A673 (cell line): ENCODE measurements around the gene STX1B. TPM values are rescaled to one million over a fixed set of nuclear protein-coding genes. Genes with fewer than 3 reads are reported as not detected.

Source experiments
- BruUV-seq: library from RNA; stranded (reverse); fragments of 400-500 nt; replicated peaks from 2 replicates; lab custom pipeline; 2021; lab: Mats Ljungman, UMichigan
- CTCF ChIA-PET: fragments of 300-600 bp; sonication (Branson Sonifier 250); formaldehyde crosslinking; loops from one replicate; lab custom pipeline; 2022; ENCODE audit warnings: antibody characterized with exemption; lab: Charles Lee
- POLR2A ChIA-PET: fragments of 300-600 bp; sonication (Branson Sonifier 250); formaldehyde crosslinking; loops from one replicate; lab custom pipeline; 2022; ENCODE audit warnings: antibody characterized with exemption; ENCODE audit not compliant: low non-redundant PET; lab: Charles Lee
- DNase-seq: peaks from one replicate; pipeline ENCODE4 v3.0.0-alpha.2; 2015; ENCODE audit warnings: low spot score
- H3K27ac ChIP-seq: fragments of 200-600 bp; sonication (generic); 2 replicates; pipeline ENCODE4 v1.5.1; 2016; ENCODE audit warnings: mixed run types, low read depth, mild to moderate bottlenecking, mixed read lengths, antibody characterized with exemption, low read length; ENCODE audit not compliant: poor library complexity, severe bottlenecking
- H3K27me3 ChIP-seq: fragments of 200-600 bp; sonication (generic); replicated peaks from 2 replicates; pipeline ENCODE4 v1.6.1; 2017; ENCODE audit warnings: mixed run types, low read depth, mild to moderate bottlenecking, mixed read lengths, antibody characterized with exemption, low read length; ENCODE audit not compliant: insufficient read depth, poor library complexity
- H3K36me3 ChIP-seq: fragments of 200-600 bp; sonication (generic); 2 replicates; pipeline ENCODE4 v1.6.1; 2016; ENCODE audit warnings: mixed run types, mild to moderate bottlenecking, mixed read lengths, antibody characterized with exemption, low read length; ENCODE audit not compliant: insufficient read depth, poor library complexity, severe bottlenecking
- H3K4me1 ChIP-seq: fragments of 200-600 bp; sonication (generic); 2 replicates; pipeline ENCODE4 v1.6.1; 2017; ENCODE audit warnings: mixed run types, mild to moderate bottlenecking, mixed read lengths, antibody characterized with exemption, low read length; ENCODE audit not compliant: insufficient read depth, poor library complexity, severe bottlenecking
- H3K4me3 ChIP-seq: fragments of 200-600 bp; sonication (generic); 2 replicates; pipeline ENCODE4 v1.5.1; 2016; ENCODE audit warnings: low read depth, mixed run types, mild to moderate bottlenecking, mixed read lengths, low read length; ENCODE audit not compliant: poor library complexity, severe bottlenecking
- H3K9me3 ChIP-seq: fragments of 200-600 bp; sonication (generic); 2 replicates; pipeline ENCODE4 v1.6.1; 2016; ENCODE audit warnings: mixed run types, low read depth, mild to moderate bottlenecking, mixed read lengths, antibody characterized with exemption, low read length; ENCODE audit not compliant: poor library complexity, severe bottlenecking
- EZH2 ChIP-seq: fragments of 200-600 bp; sonication (generic); IDR thresholded peaks from 2 replicates; pipeline ENCODE4 v1.6.1; 2017; ENCODE audit warnings: borderline replicate concordance, low read depth, mild to moderate bottlenecking, mixed read lengths, antibody characterized with exemption, low read length; ENCODE audit not compliant: poor library complexity, severe bottlenecking
- intact Hi-C: fragments of 100-400 bp; cut with micrococcal nuclease; formaldehyde crosslinking; loops from one replicate; pipeline ENCODE4 v1.10.0; 2022; ENCODE audit not compliant: unreplicated experiment
- total RNA-seq: library from RNA; stranded (reverse); gene quantifications from 2 replicates; pipeline ENCODE4 v1.2.3, GENCODE V29; 2021
- TF ChIP-seq, protein P1 (sequence below): fragments of 300-800, 200-600 bp; sonication (generic); conservative IDR thresholded peaks from 2 replicates; pipeline ENCODE4 v1.5.1; 2017; ENCODE audit warnings: low read depth, mild to moderate bottlenecking, antibody characterized with exemption, low read length, moderate library complexity, mixed read lengths

The STX1B gene
- total RNA-seq, 1 experiment from 2014 or later: 0.62 TPM

- H3K9me3 ChIP-seq: no peaks in the 10 kb centered on the region
- no peak within 1 kb of the TSS for H3K4me3 ChIP-seq
- POLR2A ChIA-PET: no interaction called here
- intact Hi-C loops: loop anchor here (2.0 to 10.0 kb wide), 3 partner anchors 112 to 880 kb away; partner anchors contain the start of gene ZNF843
- CTCF ChIA-PET: interaction anchor here (0.5 to 1.3 kb wide), 5 partner anchors 12 to 458 kb away, joined by 3 to 16 read pairs (median 4); partner anchors contain the start of gene ZNF843
- H3K27ac ChIP-seq: no peak within 1 kb of the TSS
- H3K36me3 ChIP-seq: peaks cover 8% of the 10 kb centered on the region
- H3K27me3 ChIP-seq: no peaks in the 10 kb centered on the region
- no peaks in the 10 kb centered on the region for H3K4me1 ChIP-seq
- DNase-seq: peak; percentile 85
- TF ChIP-seq EZH2: no peak
- TF ChIP-seq, protein P1, sequence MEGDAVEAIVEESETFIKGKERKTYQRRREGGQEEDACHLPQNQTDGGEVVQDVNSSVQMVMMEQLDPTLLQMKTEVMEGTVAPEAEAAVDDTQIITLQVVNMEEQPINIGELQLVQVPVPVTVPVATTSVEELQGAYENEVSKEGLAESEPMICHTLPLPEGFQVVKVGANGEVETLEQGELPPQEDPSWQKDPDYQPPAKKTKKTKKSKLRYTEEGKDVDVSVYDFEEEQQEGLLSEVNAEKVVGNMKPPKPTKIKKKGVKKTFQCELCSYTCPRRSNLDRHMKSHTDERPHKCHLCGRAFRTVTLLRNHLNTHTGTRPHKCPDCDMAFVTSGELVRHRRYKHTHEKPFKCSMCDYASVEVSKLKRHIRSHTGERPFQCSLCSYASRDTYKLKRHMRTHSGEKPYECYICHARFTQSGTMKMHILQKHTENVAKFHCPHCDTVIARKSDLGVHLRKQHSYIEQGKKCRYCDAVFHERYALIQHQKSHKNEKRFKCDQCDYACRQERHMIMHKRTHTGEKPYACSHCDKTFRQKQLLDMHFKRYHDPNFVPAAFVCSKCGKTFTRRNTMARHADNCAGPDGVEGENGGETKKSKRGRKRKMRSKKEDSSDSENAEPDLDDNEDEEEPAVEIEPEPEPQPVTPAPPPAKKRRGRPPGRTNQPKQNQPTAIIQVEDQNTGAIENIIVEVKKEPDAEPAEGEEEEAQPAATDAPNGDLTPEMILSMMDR: peak; percentile 97
- no TSS peak for BruUV-seq
Measured at GRCh38 chr16:30984669-30985400, 25.6 kb downstream of the STX1B start, which contains the start of gene HSD3B7. HSD3B7 (plus strand) TSS chr16:30985207; CDS start chr16:30985659, 452 bp downstream.

DNA sequence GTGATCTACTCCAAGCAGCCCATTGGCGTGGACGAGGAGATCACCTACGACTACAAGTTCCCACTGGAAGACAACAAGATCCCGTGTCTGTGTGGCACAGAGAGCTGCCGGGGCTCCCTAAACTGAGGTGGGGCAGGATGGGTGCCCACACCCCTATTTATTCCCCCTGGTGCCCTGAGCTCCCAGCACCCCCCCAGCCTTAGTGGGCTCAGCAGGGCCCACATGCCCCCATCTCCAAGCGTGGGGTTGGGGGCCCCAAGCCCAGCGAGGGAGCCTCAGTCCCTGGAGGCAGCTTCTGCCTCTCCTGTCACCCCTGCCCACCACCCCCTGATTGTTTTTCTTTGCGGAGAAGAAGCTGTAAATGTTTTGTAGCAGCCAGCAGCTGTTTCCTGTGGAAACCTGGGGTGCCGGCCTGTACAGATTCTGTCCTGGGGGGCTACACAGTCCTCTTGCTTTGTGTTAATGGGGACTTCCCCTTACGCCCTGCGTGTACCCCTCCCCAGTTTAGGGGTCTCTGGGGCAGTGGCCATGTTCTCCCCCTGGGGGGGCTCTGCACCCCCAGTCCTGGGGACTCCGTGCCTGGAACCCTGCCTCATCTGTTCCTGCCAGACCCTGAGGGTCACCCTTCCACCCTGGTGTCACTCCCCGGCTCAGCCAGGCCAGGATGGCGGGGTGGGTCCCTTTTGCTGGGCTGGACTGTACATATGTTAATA is 26.4 kb downstream of the STX1B start:
- TF ChIP-seq, protein P1: no peak
- TF ChIP-seq EZH2: no peak
- intact Hi-C loops: loop anchor here (2.0 to 10.0 kb wide), 3 partner anchors 113 to 881 kb away; partner anchors contain the start of gene ZNF843
- Histone ChIP-seq H3K27me3 (no peaks in the 10 kb centered on the region), H3K9me3 (no peaks in the 10 kb centered on the region), H3K36me3 (peaks cover 14% of the 10 kb centered on the region), H3K4me1 (no peaks in the 10 kb centered on the region), H3K27ac (no peak overlapping the region), H3K4me3 (no peak overlapping the region)
- ChIA-PET CTCF (interaction anchor here (0.5 to 1.3 kb wide), 6 partner anchors 13 to 459 kb away, joined by 3 to 16 read pairs (median 4); partner anchors contain the start of gene ZNF843), POLR2A (interaction anchor here (0.6 kb wide), 1 partner anchor 108 kb away, joined by 3 read pairs; no protein-coding TSS in a partner anchor)
- DNase-seq: no peak
- BruUV-seq: TSS peak; percentile 59

GRCh38 chr16:30983289-30983889 is 27.0 kb downstream of the STX1B start:
- no peak for DNase-seq
- no peak for TF ChIP-seq EZH2
- TF ChIP-seq, protein P1: no peak
- H3K27me3 ChIP-seq: no peaks in the 10 kb centered on the region
- no peaks in the 10 kb centered on the region for H3K9me3 ChIP-seq
- H3K27ac ChIP-seq: no peak overlapping the region
- no TSS peak for BruUV-seq
- H3K4me3 ChIP-seq: no peak overlapping the region
- peaks cover 18% of the 10 kb centered on the region for H3K36me3 ChIP-seq
- CTCF ChIA-PET: interaction anchor here (0.5 to 1.0 kb wide), 3 partner anchors 30 to 211 kb away, joined by 3 to 4 read pairs (median 3); no protein-coding TSS in a partner anchor
- intact Hi-C loops: loop anchor here (10.0 kb wide), 1 partner anchor 881 kb away; no protein-coding TSS in a partner anchor
- POLR2A ChIA-PET: interaction anchor here (0.6 to 0.7 kb wide), 2 partner anchors 108 to 203 kb away, joined by 3 read pairs; no protein-coding TSS in a partner anchor
- H3K4me1 ChIP-seq: no peaks in the 10 kb centered on the region
